Keratinocyte (primary cell): ENCODE results near the gene CCDC92. TPM values are rescaled to one million over a fixed set of nuclear protein-coding genes. Genes with fewer than 3 reads are reported as not detected.

Experiments
- DNase-seq: peaks from one replicate; pipeline ENCODE4 v3.0.0-alpha.2; 2011; ENCODE audit warnings: low read depth, missing footprints, low spot score
- FAIRE-seq: peaks from 2 replicates; lab custom pipeline; 2011; peaks lifted over from hg19 to GRCh38; lab: Jason Lieb, UNC
- H2AFZ ChIP-seq: 2 replicates; pipeline ENCODE4 v1.6.0; 2012; ENCODE audit warnings: low read length, control low read depth, inconsistent platforms; ENCODE audit not compliant: control insufficient read depth
- H3K27ac ChIP-seq: 2 replicates; pipeline ENCODE4 v1.5.1; 2011; ENCODE audit warnings: low read length; ENCODE audit not compliant: control insufficient read depth, insufficient read depth
- H3K27me3 ChIP-seq: 3 replicates; pipeline ENCODE4 v1.6.0; 2011; ENCODE audit warnings: low read length; ENCODE audit not compliant: control insufficient read depth, insufficient read depth; ENCODE audit errors: extremely low read depth
- H3K36me3 ChIP-seq, 2 experiments: 2 replicates in 1 of 2; 3 replicates in 1 of 2; pipeline ENCODE4 v1.5.1; 2011; ENCODE audit warnings: low read length in 2 of 2, mild to moderate bottlenecking in 1 of 2; ENCODE audit not compliant: control insufficient read depth in 2 of 2, insufficient read depth in 2 of 2; ENCODE audit errors: extremely low read depth in 1 of 2
- H3K4me1 ChIP-seq: 3 replicates; pipeline ENCODE4 v1.5.1; 2011; ENCODE audit warnings: low read length; ENCODE audit not compliant: control insufficient read depth, insufficient read depth; ENCODE audit errors: extremely low read depth
- H3K4me2 ChIP-seq: 3 replicates; pipeline ENCODE4 v1.6.0; 2011; ENCODE audit warnings: low read depth, low read length; ENCODE audit not compliant: control insufficient read depth, insufficient read depth; ENCODE audit errors: extremely low read depth
- H3K4me3 ChIP-seq, 3 experiments: fragments of 200-600 bp in 1 of 3; sonication (generic) in 1 of 3; 2 replicates in 2 of 3; 3 replicates in 1 of 3; pipeline ENCODE4 v1.5.1; 2011 to 2016; ENCODE audit warnings: low read length in 3 of 3, mild to moderate bottlenecking in 3 of 3, control low read depth in 2 of 3, inconsistent platforms in 1 of 3, low read depth in 1 of 3, mixed read lengths in 1 of 3, mixed run types in 1 of 3, moderate library complexity in 1 of 3; ENCODE audit not compliant: control insufficient read depth in 2 of 3, insufficient read depth in 2 of 3; ENCODE audit errors: extremely low read depth in 1 of 3
- H3K79me2 ChIP-seq: 2 replicates; pipeline ENCODE4 v1.6.0; 2012; ENCODE audit warnings: low read length; ENCODE audit not compliant: control insufficient read depth, insufficient read depth
- H3K9ac ChIP-seq: 3 replicates; pipeline ENCODE4 v1.6.0; 2011; ENCODE audit warnings: low read length; ENCODE audit not compliant: control insufficient read depth, insufficient read depth; ENCODE audit errors: extremely low read depth
- H3K9me1 ChIP-seq: 3 replicates; pipeline ENCODE4 v1.6.0; 2011; ENCODE audit warnings: low read length; ENCODE audit not compliant: control insufficient read depth, insufficient read depth; ENCODE audit errors: extremely low read depth
- H3K9me3 ChIP-seq: 2 replicates; pipeline ENCODE4 v1.5.1; 2012; ENCODE audit warnings: low read depth, low read length; ENCODE audit not compliant: control insufficient read depth
- H4K20me1 ChIP-seq: 3 replicates; pipeline ENCODE4 v1.6.0; 2011; ENCODE audit warnings: low read length; ENCODE audit not compliant: control insufficient read depth, insufficient read depth; ENCODE audit errors: extremely low read depth
- CTCF ChIP-seq, 3 experiments: IDR thresholded peaks in 1 of 3; conservative IDR thresholded peaks in 1 of 3; optimal IDR thresholded peaks in 1 of 3; 2 replicates in 2 of 3; 3 replicates in 1 of 3; pipeline versions ENCODE3 to v1.5.1; 2011; ENCODE audit warnings: low read length in 3 of 3, mild to moderate bottlenecking in 3 of 3, moderate library complexity in 2 of 3, control low read depth in 1 of 3, inconsistent platforms in 1 of 3; ENCODE audit not compliant: insufficient read depth in 2 of 3; ENCODE audit errors: extremely low read depth in 1 of 3
- EZH2 ChIP-seq: IDR thresholded peaks from one replicate; pipeline ENCODE4 v1.6.1; 2012; ENCODE audit warnings: inconsistent platforms, mild to moderate bottlenecking, low read length, moderate library complexity
- dilution Hi-C: fragments of 300-500 bp; cut with MboI; formaldehyde crosslinking; loops from one replicate; pipeline ENCODE4 v1.7.0; 2020; ENCODE audit warnings: low sequenced_read_pairs; ENCODE audit not compliant: extremely low pct_ligation_motif_present
- polyA plus RNA-seq, 5 experiments: library from polyadenylated mRNA; depleted of rRNA in 3 of 5; stranded (reverse) in 3 of 5; stranded (forward) in 1 of 5; unstranded in 1 of 5; fragments of >200 nt; gene quantifications; 1 replicate in 1 of 5; 2 replicates in 3 of 5; 3 replicates in 1 of 5; pipeline versions ENCODE4 v1.2.1 to v1.2.3, GENCODE V29; 2011 to 2012; ENCODE audit warnings: missing spikeins in 2 of 5, low read depth in 1 of 5, low replicate concordance in 1 of 5

CCDC92 gene
- polyA plus RNA-seq, 1 donor (not counting 4 experiments of a cell fraction or from before 2014, with no cell fraction given): 8.3 TPM

- TF ChIP-seq CTCF (optimal IDR thresholded peaks at IDR 0.05 in 1 of 3, IDR thresholded peaks at IDR 0.05 in 1 of 3, conservative IDR thresholded peaks at IDR 0.05 in 1 of 3; ENCODE audit: extremely low read depth in 1 of 3, insufficient read depth in 2 of 3, low read length in 3 of 3): no peak
- TF ChIP-seq EZH2: no peak
- Histone ChIP-seq H3K4me3 (no peak overlapping the region), H3K27me3 (no peaks in the 10 kb centered on the region), H3K27ac (no peak overlapping the region), H3K9me1 (no peaks in the 10 kb centered on the region), H4K20me1 (no peaks in the 10 kb centered on the region), H2AFZ (no peak overlapping the region), H3K4me1 (no peaks in the 10 kb centered on the region), H3K4me2 (no peak overlapping the region), H3K9me3 (no peaks in the 10 kb centered on the region), H3K9ac (no peak overlapping the region), H3K36me3 (peaks cover 0 to 2% of the 10 kb centered on the region in 2 experiments), H3K79me2 (peaks cover 4% of the 10 kb centered on the region)
- dilution Hi-C loops: no loop called here
- FAIRE-seq (no peak), DNase-seq (no peak)
Observed at GRCh38 chr12:123982269-123982668, 9.6 kb upstream of the CCDC92 start.

- no peak overlapping the region for H3K9ac ChIP-seq
- TF ChIP-seq CTCF (optimal IDR thresholded peaks at IDR 0.05 in 1 of 3, IDR thresholded peaks at IDR 0.05 in 1 of 3, conservative IDR thresholded peaks at IDR 0.05 in 1 of 3; ENCODE audit: extremely low read depth in 1 of 3, insufficient read depth in 2 of 3, low read length in 3 of 3) (no peak), EZH2 (no peak)
- H3K9me1 ChIP-seq: no peaks in the 10 kb centered on the region
- H4K20me1 ChIP-seq: no peaks in the 10 kb centered on the region
- peaks cover 5% of the 10 kb centered on the region for H3K79me2 ChIP-seq
- H3K27me3 ChIP-seq: no peaks in the 10 kb centered on the region
- FAIRE-seq (no peak), DNase-seq (no peak)
- peaks cover 3% of the 10 kb centered on the region for H3K4me1 ChIP-seq
- no peak overlapping the region for H3K27ac ChIP-seq
- H3K4me3 ChIP-seq: no peak overlapping the region
- peaks cover 0 to 10% of the 10 kb centered on the region in 2 experiments for H3K36me3 ChIP-seq
- no peaks in the 10 kb centered on the region for H3K9me3 ChIP-seq
- dilution Hi-C loops: no loop called here
- no peak overlapping the region for H2AFZ ChIP-seq
- H3K4me2 ChIP-seq: no peak overlapping the region
Observed at GRCh38 chr12:123979566-123979965, 6.9 kb upstream of the CCDC92 start.
